ENCODE data around the gene TUBB2B. TPM values are rescaled to one million over a fixed set of nuclear protein-coding genes. Genes with fewer than 3 reads are reported as not detected.
"Not testable (repeated sequence)": the region's sequence is repeated elsewhere in the genome, so short reads cannot be mapped to it uniquely, and the experiment has no call there.

The TUBB2B gene
- total and polyA plus RNA-seq, 10 of the 15 experiments (the other 5 are each of a cell fraction or from before 2014, with no cell fraction given) = 2.6 to 75.2 (median 21.2) TPM

DNA sequence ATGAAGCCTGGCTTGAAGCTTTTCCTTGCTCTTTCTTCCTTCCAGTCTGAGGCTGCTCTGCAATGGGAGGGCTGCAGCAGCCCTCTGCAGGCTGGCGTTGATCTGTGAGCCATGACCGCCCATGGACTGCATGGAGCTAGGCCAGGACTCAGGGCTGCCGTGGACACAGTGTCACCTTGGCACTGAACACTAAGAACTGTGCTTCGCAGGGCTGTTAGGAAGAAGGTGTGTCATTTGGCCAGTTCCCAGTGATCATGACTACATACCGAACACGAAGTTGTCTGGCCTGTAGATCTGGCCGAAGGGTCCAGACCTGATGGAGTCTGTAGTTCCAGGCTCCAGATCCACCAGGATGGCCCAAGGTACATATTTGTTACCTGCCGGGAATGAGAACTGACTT is 48.8 kb downstream of the TUBB2B start:
- H3K4me2 ChIP-seq (ENCODE audit: control insufficient read depth, insufficient read depth); POLR2A ChIA-PET; H3K27ac ChIP-seq (ENCODE audit: control insufficient read depth, insufficient read depth); DNase-seq (ENCODE audit: low read depth, low spot score); SMC1A ChIA-PET (ENCODE audit: uncharacterized antibody, unreplicated experiment); BruUV-seq (replicated peaks); FAIRE-seq; CTCF ChIA-PET; H2AFZ ChIP-seq (ENCODE audit: control insufficient read depth, low read depth, low read length); RAD21 ChIA-PET (ENCODE audit: unreplicated experiment); ATAC-seq; H3K79me2 ChIP-seq (ENCODE audit: control insufficient read depth, insufficient read depth, low read length); H3K9me3 ChIP-seq (replicated peaks; ENCODE audit: control insufficient read depth, insufficient read depth, low read length); H3K4me1 ChIP-seq (ENCODE audit: control insufficient read depth, insufficient read depth, low read length); H3K36me3 ChIP-seq (ENCODE audit: control insufficient read depth in 2 of 2, insufficient read depth in 2 of 2, low read length in 1 of 2); H3K4me3 ChIP-seq; H3K9ac ChIP-seq (ENCODE audit: control insufficient read depth, insufficient read depth, low read length); in situ Hi-C loops (cut with MboI); H3K27me3 ChIP-seq (replicated peaks in 1 of 2; ENCODE audit: control insufficient read depth in 2 of 2, insufficient read depth in 2 of 2, low read length in 1 of 2); H4K20me1 ChIP-seq (ENCODE audit: control insufficient read depth, insufficient read depth): not testable (repeated sequence)
- 48% methylated on average over 8 of the region's 8 CpGs for WGBS (ENCODE audit: insufficient coverage, insufficient replicate concordance, low lambda C conversion rate, missing lambda C conversion rate)
- intact Hi-C loops (cut with micrococcal nuclease; ENCODE audit: unreplicated experiment) = loop anchor here (1.0 kb wide), 1 partner anchor 22 kb away; no protein-coding TSS in a partner anchor

DNA sequence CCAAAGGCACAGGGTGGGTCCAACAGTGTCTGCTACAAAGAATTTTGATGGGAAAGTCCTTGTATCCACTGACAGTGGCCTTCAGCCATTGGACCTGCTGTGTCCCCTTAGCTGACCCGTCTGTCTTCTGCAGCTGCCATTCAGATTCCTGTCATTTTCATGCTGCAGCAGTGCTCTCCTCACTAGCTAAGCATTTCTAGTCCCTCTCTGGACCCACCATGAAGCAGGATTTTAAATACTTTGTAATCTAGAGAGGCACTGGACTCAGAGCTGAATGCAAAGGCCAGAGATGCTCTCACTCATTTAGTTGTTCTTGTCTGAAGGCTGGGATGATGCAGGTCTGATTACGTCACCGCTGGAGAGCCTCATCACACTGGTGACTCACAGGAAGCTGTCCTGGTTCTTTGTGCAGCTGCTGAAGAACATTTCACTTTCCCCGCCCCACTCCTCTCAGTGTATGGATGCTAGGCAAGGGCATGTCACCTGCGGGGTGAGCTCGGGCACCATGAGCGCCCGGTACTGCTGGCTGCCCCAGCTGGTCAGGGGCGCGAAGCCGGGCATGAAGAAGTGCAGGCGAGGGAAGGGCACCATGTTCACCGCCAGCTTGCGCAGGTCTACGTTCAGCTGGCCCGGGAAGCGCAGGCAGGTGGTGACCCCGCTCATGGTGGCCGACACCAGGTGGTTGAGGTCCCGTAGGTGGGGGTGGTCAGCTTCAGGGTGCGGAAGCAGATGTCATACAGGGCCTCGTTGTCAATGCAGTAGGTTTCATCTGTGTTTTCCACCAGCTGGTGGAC is 50.7 kb downstream of the TUBB2B start:
- FAIRE-seq (no peak), DNase-seq (ENCODE audit: low read depth, low spot score) (no peak), ATAC-seq (peak; percentile 38)
- Histone ChIP-seq H3K36me3 (ENCODE audit: control insufficient read depth in 2 of 2, insufficient read depth in 2 of 2, low read length in 1 of 2) (no peaks in the 10 kb centered on the region), H3K4me3 (no peak overlapping the region), H3K9ac (ENCODE audit: control insufficient read depth, insufficient read depth, low read length) (no peak overlapping the region), H3K9me3 (replicated peaks; ENCODE audit: control insufficient read depth, insufficient read depth, low read length) (no peaks in the 10 kb centered on the region), H3K27ac (ENCODE audit: control insufficient read depth, insufficient read depth) (no peak overlapping the region), H2AFZ (ENCODE audit: control insufficient read depth, low read depth, low read length) (no peak overlapping the region), H4K20me1 (ENCODE audit: control insufficient read depth, insufficient read depth) (no peaks in the 10 kb centered on the region), H3K4me1 (ENCODE audit: control insufficient read depth, insufficient read depth, low read length) (no peaks in the 10 kb centered on the region), H3K4me2 (ENCODE audit: control insufficient read depth, insufficient read depth) (no peak overlapping the region), H3K79me2 (ENCODE audit: control insufficient read depth, insufficient read depth, low read length) (no peaks in the 10 kb centered on the region), H3K27me3 (replicated peaks in 1 of 2; ENCODE audit: control insufficient read depth in 2 of 2, insufficient read depth in 2 of 2, low read length in 1 of 2) (no peaks in the 10 kb centered on the region)
- intact Hi-C loops (cut with micrococcal nuclease; ENCODE audit: unreplicated experiment) = no loop called here
- RAD21 ChIA-PET (ENCODE audit: unreplicated experiment) = no interaction called here
- in situ Hi-C loops (cut with MboI) = no loop called here
- SMC1A ChIA-PET (ENCODE audit: uncharacterized antibody, unreplicated experiment) = no interaction called here
- BruUV-seq (replicated peaks) = no TSS peak
- 66% methylated on average over 13 of the region's 22 CpGs for WGBS (ENCODE audit: insufficient coverage, insufficient replicate concordance, low lambda C conversion rate, missing lambda C conversion rate)
- POLR2A ChIA-PET = interaction anchor here (1.0 kb wide), 1 partner anchor 83 kb away, joined by 3 read pairs; no protein-coding TSS in a partner anchor
- TF ChIP-seq DPF2 (IDR thresholded peaks at IDR 0.05) (no peak), EP300 (IDR thresholded peaks at IDR 0.05; ENCODE audit: borderline replicate concordance in 1 of 2, control insufficient read depth in 1 of 2, low read depth in 2 of 2, low read length in 2 of 2) (no peak), KAT2A (conservative IDR thresholded peaks at IDR 0.05; ENCODE audit: control insufficient read depth, low read depth, low read length) (no peak), ATF7 (IDR thresholded peaks at IDR 0.05; ENCODE audit: low read depth) (no peak), ZNF207 (IDR thresholded peaks at IDR 0.05; ENCODE audit: borderline replicate concordance) (no peak), TCF12 (IDR thresholded peaks at IDR 0.05; ENCODE audit: low read depth, low read length) (no peak), NBN (IDR thresholded peaks at IDR 0.05) (no peak), ZNF274 (IDR thresholded peaks at IDR 0.05; ENCODE audit: insufficient read depth, insufficient read length) (no peak)
- TF ChIP-seq, protein P1, sequence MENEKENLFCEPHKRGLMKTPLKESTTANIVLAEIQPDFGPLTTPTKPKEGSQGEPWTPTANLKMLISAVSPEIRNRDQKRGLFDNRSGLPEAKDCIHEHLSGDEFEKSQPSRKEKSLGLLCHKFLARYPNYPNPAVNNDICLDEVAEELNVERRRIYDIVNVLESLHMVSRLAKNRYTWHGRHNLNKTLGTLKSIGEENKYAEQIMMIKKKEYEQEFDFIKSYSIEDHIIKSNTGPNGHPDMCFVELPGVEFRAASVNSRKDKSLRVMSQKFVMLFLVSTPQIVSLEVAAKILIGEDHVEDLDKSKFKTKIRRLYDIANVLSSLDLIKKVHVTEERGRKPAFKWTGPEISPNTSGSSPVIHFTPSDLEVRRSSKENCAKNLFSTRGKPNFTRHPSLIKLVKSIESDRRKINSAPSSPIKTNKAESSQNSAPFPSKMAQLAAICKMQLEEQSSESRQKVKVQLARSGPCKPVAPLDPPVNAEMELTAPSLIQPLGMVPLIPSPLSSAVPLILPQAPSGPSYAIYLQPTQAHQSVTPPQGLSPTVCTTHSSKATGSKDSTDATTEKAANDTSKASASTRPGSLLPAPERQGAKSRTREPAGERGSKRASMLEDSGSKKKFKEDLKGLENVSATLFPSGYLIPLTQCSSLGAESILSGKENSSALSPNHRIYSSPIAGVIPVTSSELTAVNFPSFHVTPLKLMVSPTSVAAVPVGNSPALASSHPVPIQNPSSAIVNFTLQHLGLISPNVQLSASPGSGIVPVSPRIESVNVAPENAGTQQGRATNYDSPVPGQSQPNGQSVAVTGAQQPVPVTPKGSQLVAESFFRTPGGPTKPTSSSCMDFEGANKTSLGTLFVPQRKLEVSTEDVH (IDR thresholded peaks at IDR 0.05; ENCODE audit: low read depth, partially characterized antibody) = no peak
- TF ChIP-seq, protein P2, sequence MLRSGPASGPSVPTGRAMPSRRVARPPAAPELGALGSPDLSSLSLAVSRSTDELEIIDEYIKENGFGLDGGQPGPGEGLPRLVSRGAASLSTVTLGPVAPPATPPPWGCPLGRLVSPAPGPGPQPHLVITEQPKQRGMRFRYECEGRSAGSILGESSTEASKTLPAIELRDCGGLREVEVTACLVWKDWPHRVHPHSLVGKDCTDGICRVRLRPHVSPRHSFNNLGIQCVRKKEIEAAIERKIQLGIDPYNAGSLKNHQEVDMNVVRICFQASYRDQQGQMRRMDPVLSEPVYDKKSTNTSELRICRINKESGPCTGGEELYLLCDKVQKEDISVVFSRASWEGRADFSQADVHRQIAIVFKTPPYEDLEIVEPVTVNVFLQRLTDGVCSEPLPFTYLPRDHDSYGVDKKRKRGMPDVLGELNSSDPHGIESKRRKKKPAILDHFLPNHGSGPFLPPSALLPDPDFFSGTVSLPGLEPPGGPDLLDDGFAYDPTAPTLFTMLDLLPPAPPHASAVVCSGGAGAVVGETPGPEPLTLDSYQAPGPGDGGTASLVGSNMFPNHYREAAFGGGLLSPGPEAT (IDR thresholded peaks at IDR 0.05; ENCODE audit: low read depth) = no peak
- CTCF ChIA-PET = no interaction called here

Measured in GM12878 (cell line).